GM21529 (cell line): Measurements from ENCODE around the gene UPF1.

Source experiments
- ATAC-seq: cut with Tn5 transposase; IDR thresholded peaks from one replicate; pipeline ENCODE4 v1.9.1; 2021; ENCODE audit not compliant: unreplicated experiment

UPF1 gene

GRCh38 chr19:18855647-18856384, 24.1 kb downstream of the UPF1 start:
- ATAC-seq: no peak

- no peak for ATAC-seq
Measured at GRCh38 chr19:18856385-18857126, 24.8 kb downstream of the UPF1 start.

- ATAC-seq: no peak
Measured at GRCh38 chr19:18857223-18857622, 25.5 kb downstream of the UPF1 start.

- no peak for ATAC-seq
Measured at GRCh38 chr19:18858906-18859646, 27.3 kb downstream of the UPF1 start.

- no peak for ATAC-seq
Measured at GRCh38 chr19:18859676-18860301, 28.0 kb downstream of the UPF1 start.

- ATAC-seq: no peak
Measured at GRCh38 chr19:18860302-18860700, 28.5 kb downstream of the UPF1 start.

- ATAC-seq: no peak
Measured at GRCh38 chr19:18860725-18861124, 29.0 kb downstream of the UPF1 start.

- no peak for ATAC-seq
Measured at GRCh38 chr19:18861235-18861634, 29.5 kb downstream of the UPF1 start.

- ATAC-seq: no peak
Measured at GRCh38 chr19:18861917-18862316, 30.2 kb downstream of the UPF1 start.

- ATAC-seq: no peak
Measured at GRCh38 chr19:18862976-18863842, 31.4 kb downstream of the UPF1 start.

GRCh38 chr19:18863843-18864362, 32.1 kb downstream of the UPF1 start:
- no peak for ATAC-seq

- no peak for ATAC-seq
Measured at GRCh38 chr19:18865106-18865972, 33.6 kb downstream of the UPF1 start.

- ATAC-seq: no peak
Measured at GRCh38 chr19:18865973-18866799, 34.4 kb downstream of the UPF1 start.

- no peak for ATAC-seq
Measured at GRCh38 chr19:18866800-18867123, 35.0 kb downstream of the UPF1 start.

GRCh38 chr19:18867199-18867598, 35.4 kb downstream of the UPF1 start:
- no peak for ATAC-seq

- ATAC-seq: no peak
Measured at GRCh38 chr19:18867751-18868150, 36.0 kb downstream of the UPF1 start.

GRCh38 chr19:18868380-18869022, 36.7 kb downstream of the UPF1 start:
- ATAC-seq: no peak

GRCh38 chr19:18869023-18869618, 37.4 kb downstream of the UPF1 start:
- ATAC-seq: no peak
